Progenitor cell of endocrine pancreas (in vitro differentiated cells): ENCODE data around the gene FAM20B. TPM values are rescaled to one million over a fixed set of nuclear protein-coding genes. Genes with fewer than 3 reads are reported as not detected.

Experiments
- DNase-seq: peaks from one replicate; pipeline ENCODE4 v3.0.0; 2021; ENCODE audit warnings: low spot score; ENCODE audit not compliant: unreplicated experiment
- H3K27ac Mint-ChIP-seq: 2 replicates; pipeline ENCODE4 v1.8.0; 2021; ENCODE audit warnings: mild to moderate bottlenecking, moderate library complexity, mixed read lengths
- H3K27me3 Mint-ChIP-seq: 2 replicates; pipeline ENCODE4 v1.8.0; 2021; ENCODE audit warnings: mixed read lengths
- H3K36me3 Mint-ChIP-seq: 2 replicates; pipeline ENCODE4 v1.8.0; 2022; ENCODE audit warnings: mixed read lengths; ENCODE audit not compliant: insufficient read depth
- H3K4me1 Mint-ChIP-seq: 2 replicates; pipeline ENCODE4 v1.8.0; 2021; ENCODE audit warnings: low read depth, mixed read lengths
- H3K4me3 Mint-ChIP-seq: 2 replicates; pipeline ENCODE4 v1.8.0; 2021; ENCODE audit warnings: low read depth, mild to moderate bottlenecking, moderate library complexity, mixed read lengths
- H3K9me3 Mint-ChIP-seq: 2 replicates; pipeline ENCODE4 v1.8.0; 2021; ENCODE audit warnings: low read depth, mixed read lengths
- total RNA-seq: library from RNA; stranded (reverse); gene quantifications from 2 replicates; pipeline ENCODE4 v1.2.1, GENCODE V29; 2021
- TF ChIP-seq, protein P1 (sequence below): fragments of 200-600 bp; sonication (generic); IDR thresholded peaks from one replicate; pipeline ENCODE4 v1.5.0; 2021; ENCODE audit warnings: antibody characterized with exemption, mild to moderate bottlenecking; ENCODE audit not compliant: unreplicated experiment

Gene FAM20B
- total RNA-seq, 1 donor from 2014 or later: 42.9 TPM

DNA sequence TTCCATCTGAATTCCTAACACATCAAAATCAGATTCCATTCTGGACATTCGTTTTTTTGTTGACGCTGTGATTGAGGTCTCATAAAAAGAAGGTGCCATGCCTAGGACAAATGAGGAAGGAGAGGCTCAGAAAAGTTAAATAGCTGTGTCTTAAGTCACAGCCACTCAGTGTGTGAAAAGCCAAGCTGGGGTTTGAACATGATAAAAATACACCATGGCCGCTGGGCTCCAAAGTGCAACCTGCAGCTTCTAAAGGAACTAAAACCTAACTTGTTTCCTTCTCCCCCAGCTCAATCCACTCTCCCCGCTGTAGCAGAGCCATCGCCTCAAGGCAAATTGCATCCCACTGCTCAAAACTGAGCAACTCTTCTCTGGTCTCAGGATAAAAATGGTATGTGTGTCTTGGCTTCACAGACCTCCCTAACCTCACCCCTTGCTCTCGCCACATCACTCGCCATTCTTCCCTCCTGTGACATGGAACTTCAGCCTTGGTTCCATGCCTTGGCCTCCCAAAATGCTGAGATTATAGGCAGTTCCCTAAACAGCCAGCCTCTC is 22.1 kb upstream of the FAM20B start:
- H3K27ac Mint-ChIP-seq: peak overlapping the region; percentile 30
- no peak for DNase-seq
- TF ChIP-seq, protein P1, sequence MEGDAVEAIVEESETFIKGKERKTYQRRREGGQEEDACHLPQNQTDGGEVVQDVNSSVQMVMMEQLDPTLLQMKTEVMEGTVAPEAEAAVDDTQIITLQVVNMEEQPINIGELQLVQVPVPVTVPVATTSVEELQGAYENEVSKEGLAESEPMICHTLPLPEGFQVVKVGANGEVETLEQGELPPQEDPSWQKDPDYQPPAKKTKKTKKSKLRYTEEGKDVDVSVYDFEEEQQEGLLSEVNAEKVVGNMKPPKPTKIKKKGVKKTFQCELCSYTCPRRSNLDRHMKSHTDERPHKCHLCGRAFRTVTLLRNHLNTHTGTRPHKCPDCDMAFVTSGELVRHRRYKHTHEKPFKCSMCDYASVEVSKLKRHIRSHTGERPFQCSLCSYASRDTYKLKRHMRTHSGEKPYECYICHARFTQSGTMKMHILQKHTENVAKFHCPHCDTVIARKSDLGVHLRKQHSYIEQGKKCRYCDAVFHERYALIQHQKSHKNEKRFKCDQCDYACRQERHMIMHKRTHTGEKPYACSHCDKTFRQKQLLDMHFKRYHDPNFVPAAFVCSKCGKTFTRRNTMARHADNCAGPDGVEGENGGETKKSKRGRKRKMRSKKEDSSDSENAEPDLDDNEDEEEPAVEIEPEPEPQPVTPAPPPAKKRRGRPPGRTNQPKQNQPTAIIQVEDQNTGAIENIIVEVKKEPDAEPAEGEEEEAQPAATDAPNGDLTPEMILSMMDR: no peak
- no peak overlapping the region for H3K4me3 Mint-ChIP-seq
- H3K27me3 Mint-ChIP-seq: no peaks in the 10 kb centered on the region
- H3K9me3 Mint-ChIP-seq: no peaks in the 10 kb centered on the region
- H3K36me3 Mint-ChIP-seq: no peaks in the 10 kb centered on the region
- peaks cover 13% of the 10 kb centered on the region for H3K4me1 Mint-ChIP-seq

DNA sequence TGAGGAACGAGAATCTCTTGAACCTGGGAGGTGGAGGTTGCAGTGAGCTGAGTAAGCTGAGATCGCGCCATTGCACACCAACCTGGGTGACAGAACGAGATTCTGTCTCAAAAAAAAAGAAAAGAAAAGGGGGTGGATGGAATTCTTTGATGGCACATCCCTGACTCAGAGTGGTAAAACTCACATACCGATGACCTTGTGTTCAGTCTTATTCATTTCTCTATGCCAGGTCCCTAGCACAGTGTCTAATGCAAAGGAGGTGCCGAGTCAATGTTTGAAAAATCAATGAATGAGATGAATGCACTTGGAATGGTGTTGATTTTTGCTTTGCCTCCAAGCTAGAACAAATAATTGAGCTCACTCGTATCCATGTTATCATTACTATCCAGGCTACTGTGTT is 18.5 kb upstream of the FAM20B start:
- TF ChIP-seq, protein P1: no peak
- Mint-ChIP-seq H3K9me3 (no peaks in the 10 kb centered on the region), H3K4me3 (no peak overlapping the region), H3K4me1 (peaks cover 13% of the 10 kb centered on the region), H3K27me3 (no peaks in the 10 kb centered on the region), H3K27ac (no peak overlapping the region), H3K36me3 (no peaks in the 10 kb centered on the region)
- no peak for DNase-seq

DNA sequence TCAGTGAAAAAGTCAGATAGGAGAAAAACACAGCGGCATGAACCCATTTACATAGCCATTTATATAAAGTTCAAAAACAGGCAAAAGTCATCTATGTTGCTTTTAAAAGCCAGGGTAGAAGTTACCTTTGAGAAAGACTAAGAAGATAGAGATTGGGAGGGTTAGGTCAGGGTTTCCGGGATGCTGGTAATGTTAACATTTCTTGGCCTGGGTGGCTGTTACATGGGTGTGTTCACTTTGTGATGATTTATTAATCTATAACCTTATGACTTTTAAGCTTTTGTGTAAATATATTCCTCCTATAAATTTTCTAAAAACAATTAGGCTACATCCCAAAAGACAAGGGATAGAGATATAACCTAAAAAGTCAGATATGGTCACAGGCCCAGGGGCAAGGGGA is 15.0 kb upstream of the FAM20B start:
- Mint-ChIP-seq H3K4me3 (no peak overlapping the region), H3K27me3 (no peaks in the 10 kb centered on the region), H3K4me1 (peaks cover 8% of the 10 kb centered on the region), H3K36me3 (no peaks in the 10 kb centered on the region), H3K9me3 (no peaks in the 10 kb centered on the region), H3K27ac (no peak overlapping the region)
- no peak for DNase-seq
- TF ChIP-seq, protein P1: no peak

DNA sequence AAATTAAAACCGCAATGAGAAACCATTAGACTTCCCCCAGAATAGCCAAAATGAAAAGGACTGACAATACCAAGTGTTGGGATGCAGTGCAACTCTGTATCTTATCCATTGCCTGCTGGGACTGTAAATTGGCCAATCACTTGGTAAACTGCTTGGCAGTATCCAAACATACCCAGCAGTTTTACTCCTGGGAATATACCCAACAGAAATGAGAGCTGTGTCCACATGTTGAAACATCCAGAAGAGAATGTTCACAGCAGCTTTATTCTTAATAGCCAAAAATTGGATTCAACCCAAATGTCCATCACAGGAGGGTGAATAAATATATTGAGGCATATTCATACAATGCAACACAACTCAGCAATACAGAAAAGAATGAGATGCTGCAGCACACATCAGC is 13.7 kb upstream of the FAM20B start:
- no peaks in the 10 kb centered on the region for H3K36me3 Mint-ChIP-seq
- H3K27me3 Mint-ChIP-seq: no peaks in the 10 kb centered on the region
- TF ChIP-seq, protein P1: no peak
- H3K4me3 Mint-ChIP-seq: no peak overlapping the region
- H3K27ac Mint-ChIP-seq: no peak overlapping the region
- peaks cover 8% of the 10 kb centered on the region for H3K4me1 Mint-ChIP-seq
- H3K9me3 Mint-ChIP-seq: no peaks in the 10 kb centered on the region
- DNase-seq: no peak

DNA sequence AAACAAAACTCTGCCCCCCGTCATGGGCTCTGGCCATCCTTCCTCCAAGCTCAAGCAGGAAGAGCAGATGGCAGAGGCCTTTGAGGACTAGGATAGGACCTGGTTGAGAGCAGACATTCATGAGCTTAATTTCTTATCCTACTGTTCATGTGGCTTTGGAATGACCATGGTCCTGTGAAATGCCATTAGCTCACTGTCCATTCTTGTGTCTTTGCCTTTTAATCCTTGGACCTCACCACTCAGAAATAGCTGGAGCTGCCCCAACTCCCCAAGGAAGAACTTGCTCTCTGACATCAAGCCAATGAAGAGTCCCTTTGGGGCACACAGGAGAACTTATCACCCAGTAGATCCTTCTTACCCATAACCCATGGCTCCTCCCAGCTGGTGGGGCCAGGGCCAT is 11.6 kb upstream of the FAM20B start:
- H3K9me3 Mint-ChIP-seq: no peaks in the 10 kb centered on the region
- TF ChIP-seq, protein P1: no peak
- no peaks in the 10 kb centered on the region for H3K36me3 Mint-ChIP-seq
- H3K27me3 Mint-ChIP-seq: no peaks in the 10 kb centered on the region
- no peak overlapping the region for H3K27ac Mint-ChIP-seq
- no peak for DNase-seq
- H3K4me1 Mint-ChIP-seq: no peaks in the 10 kb centered on the region
- no peak overlapping the region for H3K4me3 Mint-ChIP-seq
